Naive thymus-derived CD4-positive, alpha-beta T cell (primary cell): ENCODE measurements around the gene RHOBTB3. TPM values are rescaled to one million over a fixed set of nuclear protein-coding genes. Genes with fewer than 3 reads are reported as not detected.

Experiments
- ATAC-seq: fragments of 150-1000 bp; cut with Tn5 transposase; 2 replicates; pipeline ENCODE4 v1.10.0; 2021; ENCODE audit warnings: mild to moderate bottlenecking, moderate library complexity
- CTCF ChIA-PET: fragments of 350-600 bp; sonication (Branson Sonifier 250); formaldehyde crosslinking; loops from one replicate; lab custom pipeline; 2021; ENCODE audit warnings: antibody characterized with exemption; lab: Charles Lee
- POLR2A ChIA-PET: fragments of 350-600 bp; sonication (Branson Sonifier 250); formaldehyde crosslinking; loops from one replicate; lab custom pipeline; 2021; ENCODE audit warnings: antibody characterized with exemption, inconsistent platforms; lab: Charles Lee
- DNase-seq, 9 donors: peaks; one replicate each; pipeline versions ENCODE4 v3.0.0 to v3.0.0-alpha.2; 2020 to 2022; ENCODE audit warnings: mixed read lengths in 1 of 9
- H3K27ac ChIP-seq: one replicate; pipeline ENCODE4 v1.7.0; 2013; ENCODE audit warnings: mild to moderate bottlenecking, low read depth, low read length, moderate library complexity
- H3K27me3 ChIP-seq, 2 donors: one replicate each; pipeline ENCODE4 v1.7.0; 2013; ENCODE audit warnings: low read length in 2 of 2, mild to moderate bottlenecking in 2 of 2, moderate library complexity in 2 of 2; ENCODE audit not compliant: control insufficient read depth in 2 of 2, insufficient read depth in 2 of 2
- H3K36me3 ChIP-seq, 3 experiments: 1 replicate in 2 of 3; 2 replicates in 1 of 3; pipeline ENCODE4 v1.7.0; 2013; ENCODE audit warnings: low read length in 3 of 3, mild to moderate bottlenecking in 3 of 3, moderate library complexity in 1 of 3; ENCODE audit not compliant: insufficient read depth in 3 of 3, control insufficient read depth in 2 of 3
- H3K4me1 ChIP-seq, 2 donors: one replicate each; pipeline ENCODE4 v1.7.0; 2013; ENCODE audit warnings: low read length in 2 of 2, mild to moderate bottlenecking in 2 of 2, moderate library complexity in 1 of 2; ENCODE audit not compliant: control insufficient read depth in 2 of 2, insufficient read depth in 2 of 2
- H3K4me3 ChIP-seq: 2 replicates; pipeline ENCODE4 v1.7.0; 2013; ENCODE audit warnings: mild to moderate bottlenecking, low read length
- H3K9me3 ChIP-seq, 3 experiments: 1 replicate in 2 of 3; 2 replicates in 1 of 3; pipeline ENCODE4 v1.7.0; 2013; ENCODE audit warnings: low read length in 3 of 3; ENCODE audit not compliant: control insufficient read depth in 2 of 3
- H3K27ac Mint-ChIP-seq, 9 donors: one replicate each; pipeline ENCODE4 v1.8.0; 2020 to 2022; ENCODE audit warnings: mixed read lengths in 9 of 9, mild to moderate bottlenecking in 8 of 9, moderate library complexity in 5 of 9, inconsistent platforms in 2 of 9
- H3K27me3 Mint-ChIP-seq, 5 donors: one replicate each; pipeline ENCODE4 v1.8.0; 2021 to 2022; ENCODE audit warnings: mixed read lengths in 5 of 5, mild to moderate bottlenecking in 1 of 5
- H3K36me3 Mint-ChIP-seq, 5 donors: one replicate each; pipeline ENCODE4 v1.8.0; 2020 to 2022; ENCODE audit warnings: mixed read lengths in 5 of 5, mild to moderate bottlenecking in 3 of 5, inconsistent platforms in 1 of 5
- H3K4me1 Mint-ChIP-seq, 7 donors: one replicate each; pipeline ENCODE4 v1.8.0; 2020 to 2022; ENCODE audit warnings: mixed read lengths in 7 of 7, mild to moderate bottlenecking in 3 of 7, inconsistent platforms in 1 of 7
- H3K4me3 Mint-ChIP-seq, 10 donors: one replicate each; pipeline ENCODE4 v1.8.0; 2020 to 2022; ENCODE audit warnings: mild to moderate bottlenecking in 10 of 10, mixed read lengths in 10 of 10, moderate library complexity in 6 of 10, inconsistent platforms in 2 of 10
- H3K9me3 Mint-ChIP-seq, 11 donors: one replicate each; pipeline ENCODE4 v1.8.0; 2020 to 2022; ENCODE audit warnings: mixed read lengths in 11 of 11, mild to moderate bottlenecking in 4 of 11, inconsistent platforms in 1 of 11, moderate library complexity in 1 of 11
- intact Hi-C, 2 donors: fragments of 100-400 bp; cut with micrococcal nuclease; formaldehyde crosslinking; loops; one replicate each; pipeline ENCODE4 v1.15.1; 2023
- polyA plus RNA-seq, 2 donors: library from polyadenylated mRNA; unstranded; fragments of 300-500 nt; fragmentation: Illumina TruSeq; gene quantifications; one replicate each; pipeline ENCODE4 v1.2.3, GENCODE V29; 2021
- total RNA-seq, 6 experiments: library from RNA in 5 of 6; stranded (reverse) in 5 of 6; gene quantifications; 1 replicate in 5 of 6; 2 replicates in 1 of 6; pipeline ENCODE4 v1.2.3 and lab custom pipeline; 2021 to 2026

Gene RHOBTB3
- total and polyA plus RNA-seq, 7 experiments from 2014 or later: 0.24 to 9.6 (median 4.6) TPM

DNA sequence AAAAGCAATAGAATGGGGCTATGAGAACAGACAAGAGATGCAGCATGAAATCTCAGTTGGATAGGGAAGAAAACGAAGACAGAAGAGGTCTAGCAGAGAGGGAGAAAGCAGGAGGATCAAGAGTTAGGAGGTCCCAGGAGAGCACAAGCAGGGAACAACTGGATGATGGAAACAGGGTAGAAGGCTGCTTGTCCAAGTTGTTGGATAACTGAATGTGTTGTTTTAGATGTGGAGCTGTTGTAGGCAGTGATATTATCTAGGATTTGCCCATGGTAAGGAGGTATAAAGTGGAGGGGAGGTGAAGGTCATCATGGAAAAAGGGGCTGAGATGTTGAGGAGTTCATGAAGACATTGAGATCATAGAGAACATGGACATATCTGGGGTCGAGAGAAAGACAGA, 12.4 kb upstream of the RHOBTB3 start:
- Mint-ChIP-seq H3K27ac (no peak overlapping the region), H3K36me3 (peaks cover 0 to 4% (median 0%) of the 10 kb centered on the region in 5 donors), H3K4me1 (peaks cover 9 to 32% (median 20%) of the 10 kb centered on the region in 7 donors), H3K4me3 (no peak overlapping the region), H3K9me3 (no peaks in the 10 kb centered on the region), H3K27me3 (peaks cover 0 to 31% (median 0%) of the 10 kb centered on the region in 5 donors)
- ChIA-PET POLR2A (no interaction called here), CTCF (no interaction called here)
- no peaks in the 10 kb centered on the region for H3K9me3 ChIP-seq
- ATAC-seq (no peak), DNase-seq (no peak)
- no peak overlapping the region for H3K27ac ChIP-seq
- intact Hi-C loops: loop anchor here (1.0 to 5.0 kb wide), 4 partner anchors 44 to 163 kb away; partner anchors contain the start of gene ARSK (in 1 of the 2)
- H3K4me3 ChIP-seq: no peak overlapping the region
- no peaks in the 10 kb centered on the region for H3K36me3 ChIP-seq
- H3K27me3 ChIP-seq: no peaks in the 10 kb centered on the region
- H3K4me1 ChIP-seq: peaks cover 9 to 22% of the 10 kb centered on the region in 2 donors

GRCh38 chr5:95720094-95720786, 10.9 kb upstream of the RHOBTB3 start:
- Mint-ChIP-seq H3K27me3 (peaks cover 0 to 35% (median 0%) of the 10 kb centered on the region in 5 donors), H3K4me1 (peaks cover 6 to 28% (median 21%) of the 10 kb centered on the region in 7 donors), H3K36me3 (no peaks in the 10 kb centered on the region), H3K4me3 (no peak overlapping the region), H3K27ac (peak overlapping the region in 1 of 9 donors; percentile 30), H3K9me3 (no peaks in the 10 kb centered on the region)
- H3K27me3 ChIP-seq: no peaks in the 10 kb centered on the region
- DNase-seq: no peak
- no peak overlapping the region for H3K4me3 ChIP-seq
- no peaks in the 10 kb centered on the region for H3K9me3 ChIP-seq
- ChIA-PET CTCF (no interaction called here), POLR2A (interaction anchor here (0.9 kb wide), 1 partner anchor 98 kb away, joined by 4 read pairs; no protein-coding TSS in a partner anchor)
- intact Hi-C loops: no loop called here
- H3K27ac ChIP-seq: no peak overlapping the region
- H3K36me3 ChIP-seq: no peaks in the 10 kb centered on the region
- ATAC-seq: no peak
- H3K4me1 ChIP-seq: peaks cover 9 to 22% of the 10 kb centered on the region in 2 donors

DNA sequence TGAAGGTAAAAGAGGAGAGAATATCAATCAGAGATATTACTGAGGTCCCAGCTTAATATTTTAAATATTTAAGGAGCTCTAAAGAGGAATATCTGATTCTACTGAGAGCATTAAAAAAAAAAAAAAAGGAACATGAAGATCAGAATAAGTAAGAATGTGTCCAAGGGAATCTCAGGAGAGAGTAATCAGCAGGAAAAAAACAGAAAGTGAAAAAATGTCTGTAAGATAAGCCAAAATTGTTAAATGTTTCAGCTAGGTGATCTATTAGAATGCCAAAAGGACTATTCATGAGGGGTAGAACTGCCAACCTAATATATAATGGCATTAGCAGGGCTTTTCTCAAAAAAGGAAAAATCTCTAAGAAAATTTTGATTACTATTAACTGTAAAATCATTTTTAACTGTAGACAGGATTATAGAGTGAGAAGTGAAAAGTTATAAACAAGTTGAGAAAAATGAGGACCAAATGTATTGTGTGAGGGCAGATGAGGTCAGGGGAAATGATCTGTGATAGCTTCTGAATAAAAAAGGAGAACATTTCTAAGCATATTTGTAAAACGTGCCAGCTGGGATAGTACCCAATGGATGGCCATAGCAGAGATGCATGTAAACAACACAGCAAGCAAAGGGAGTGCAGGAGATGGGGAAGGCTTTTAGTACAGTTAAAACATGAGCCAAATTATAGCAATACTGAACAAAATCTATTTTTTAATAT, 9.4 kb upstream of the RHOBTB3 start:
- no peak for ATAC-seq
- H3K27ac Mint-ChIP-seq: peak overlapping the region in 1 of 9 donors; percentile 16
- CTCF ChIA-PET: no interaction called here

GRCh38 chr5:95723632-95724369, 7.3 kb upstream of the RHOBTB3 start:
- peaks cover 17 to 59% (median 40%) of the 10 kb centered on the region in 7 donors for H3K4me1 Mint-ChIP-seq
- Histone ChIP-seq H3K4me1 (peaks cover under 1 to 18% of the 10 kb centered on the region in 2 donors), H3K27me3 (no peaks in the 10 kb centered on the region), H3K36me3 (no peaks in the 10 kb centered on the region), H3K4me3 (no peak overlapping the region), H3K9me3 (no peaks in the 10 kb centered on the region), H3K27ac (no peak overlapping the region)
- DNase-seq: no peak
- H3K4me3 Mint-ChIP-seq: no peak overlapping the region
- peak overlapping the region in 1 of 9 donors; percentile 37 for H3K27ac Mint-ChIP-seq
- ChIA-PET CTCF (interaction anchor here (1.5 kb wide), 1 partner anchor 58 kb away, joined by 3 read pairs; no protein-coding TSS in a partner anchor), POLR2A (interaction anchor here (0.6 to 0.9 kb wide), 2 partner anchors 11 kb away, joined by 3 read pairs; no protein-coding TSS in a partner anchor)
- H3K27me3 Mint-ChIP-seq: peaks cover 0 to 47% (median 0%) of the 10 kb centered on the region in 5 donors
- ATAC-seq: no peak
- H3K9me3 Mint-ChIP-seq: no peaks in the 10 kb centered on the region
- intact Hi-C loops: no loop called here
- no peaks in the 10 kb centered on the region for H3K36me3 Mint-ChIP-seq

More for the DNA sequence above, 9.4 kb upstream of the RHOBTB3 start:
- no peak for DNase-seq
- no peak overlapping the region for H3K4me3 ChIP-seq
- H3K27ac ChIP-seq: no peak overlapping the region
- Mint-ChIP-seq H3K36me3 (no peaks in the 10 kb centered on the region), H3K27me3 (peaks cover 0 to 35% (median 0%) of the 10 kb centered on the region in 5 donors), H3K4me1 (peaks cover 8 to 38% (median 20%) of the 10 kb centered on the region in 7 donors), H3K4me3 (no peak overlapping the region), H3K9me3 (no peaks in the 10 kb centered on the region)
- no peaks in the 10 kb centered on the region for H3K27me3 ChIP-seq
- H3K36me3 ChIP-seq: no peaks in the 10 kb centered on the region
- H3K9me3 ChIP-seq: no peaks in the 10 kb centered on the region
- H3K4me1 ChIP-seq: peaks cover 9 to 22% of the 10 kb centered on the region in 2 donors
- intact Hi-C loops: no loop called here
- POLR2A ChIA-PET: no interaction called here

- Mint-ChIP-seq H3K27ac (no peak overlapping the region), H3K4me3 (no peak overlapping the region), H3K4me1 (peaks cover 23 to 73% (median 51%) of the 10 kb centered on the region in 7 donors), H3K9me3 (no peaks in the 10 kb centered on the region), H3K36me3 (no peaks in the 10 kb centered on the region), H3K27me3 (peaks cover 0 to 52% (median 0%) of the 10 kb centered on the region in 5 donors)
- ATAC-seq: no peak
- intact Hi-C loops: loop anchor here in 1 of 2 donors (5.0 kb wide), 1 partner anchor 78 kb away; the partner anchor contains the start of gene RFESD
- H3K36me3 ChIP-seq: no peaks in the 10 kb centered on the region
- CTCF ChIA-PET: interaction anchor here (0.6 to 1.5 kb wide), 4 partner anchors 53 to 781 kb away, joined by 3 read pairs; no protein-coding TSS in a partner anchor
- no peak overlapping the region for H3K4me3 ChIP-seq
- POLR2A ChIA-PET: no interaction called here
- peaks cover 0 to 20% of the 10 kb centered on the region in 2 donors for H3K4me1 ChIP-seq
- no peak for DNase-seq
- no peak overlapping the region for H3K27ac ChIP-seq
- H3K9me3 ChIP-seq: no peaks in the 10 kb centered on the region
- no peaks in the 10 kb centered on the region for H3K27me3 ChIP-seq
Observed at GRCh38 chr5:95725071-95725820, 5.9 kb upstream of the RHOBTB3 start.
